ENCODE data around the gene KLHL33.

The KLHL33 gene

DNA sequence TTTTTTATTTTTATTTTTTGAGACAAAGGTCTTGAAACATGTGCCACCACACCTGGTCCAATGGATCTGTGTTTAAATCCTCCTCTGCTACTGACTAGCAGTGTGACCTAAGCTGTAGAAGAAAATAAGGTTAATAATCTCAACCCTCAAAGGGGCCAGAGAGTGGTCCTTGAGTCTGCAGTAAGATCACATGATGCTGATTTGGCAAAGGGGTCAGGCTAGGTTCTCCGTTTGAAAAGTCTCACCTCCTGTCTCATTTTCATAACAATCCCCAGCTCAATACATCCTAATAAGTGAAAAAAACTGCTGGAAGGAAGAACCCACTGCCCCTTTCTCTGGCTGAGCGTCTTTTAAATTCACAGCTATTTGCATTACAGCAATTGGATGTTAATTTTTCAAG is 14.7 kb downstream of the KLHL33 start:
- no peak for DNase-seq (ENCODE audit: low read depth in 2 of 2)
- TF ChIP-seq, protein P1, sequence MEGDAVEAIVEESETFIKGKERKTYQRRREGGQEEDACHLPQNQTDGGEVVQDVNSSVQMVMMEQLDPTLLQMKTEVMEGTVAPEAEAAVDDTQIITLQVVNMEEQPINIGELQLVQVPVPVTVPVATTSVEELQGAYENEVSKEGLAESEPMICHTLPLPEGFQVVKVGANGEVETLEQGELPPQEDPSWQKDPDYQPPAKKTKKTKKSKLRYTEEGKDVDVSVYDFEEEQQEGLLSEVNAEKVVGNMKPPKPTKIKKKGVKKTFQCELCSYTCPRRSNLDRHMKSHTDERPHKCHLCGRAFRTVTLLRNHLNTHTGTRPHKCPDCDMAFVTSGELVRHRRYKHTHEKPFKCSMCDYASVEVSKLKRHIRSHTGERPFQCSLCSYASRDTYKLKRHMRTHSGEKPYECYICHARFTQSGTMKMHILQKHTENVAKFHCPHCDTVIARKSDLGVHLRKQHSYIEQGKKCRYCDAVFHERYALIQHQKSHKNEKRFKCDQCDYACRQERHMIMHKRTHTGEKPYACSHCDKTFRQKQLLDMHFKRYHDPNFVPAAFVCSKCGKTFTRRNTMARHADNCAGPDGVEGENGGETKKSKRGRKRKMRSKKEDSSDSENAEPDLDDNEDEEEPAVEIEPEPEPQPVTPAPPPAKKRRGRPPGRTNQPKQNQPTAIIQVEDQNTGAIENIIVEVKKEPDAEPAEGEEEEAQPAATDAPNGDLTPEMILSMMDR (IDR thresholded peaks at IDR 0.05; ENCODE audit: low read depth, low read length), result no peak
- no peak overlapping the region for H3K4me3 ChIP-seq (replicated peaks in 1 of 2; ENCODE audit: low read depth in 2 of 2, low read length in 2 of 2)

DNA sequence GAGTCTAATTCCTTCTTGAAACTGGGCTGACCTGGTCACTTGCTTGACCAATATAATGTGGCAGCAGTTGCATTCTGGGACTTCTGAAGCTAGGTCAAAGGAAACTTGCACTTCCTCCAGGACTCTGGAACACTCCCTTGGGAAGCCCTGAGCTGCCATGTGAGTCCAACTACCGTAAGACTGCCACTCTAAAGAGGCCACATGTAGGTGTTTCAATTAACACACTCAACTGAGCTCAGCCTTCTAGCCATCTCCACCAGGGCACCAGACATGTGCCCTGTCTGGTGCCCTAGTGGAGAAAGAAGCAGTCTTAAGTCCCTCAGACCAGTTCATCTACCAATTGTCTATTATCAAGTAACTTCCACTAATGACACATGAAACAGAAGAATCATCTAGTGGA is 16.5 kb downstream of the KLHL33 start:
- DNase-seq (ENCODE audit: low read depth in 2 of 2), result no peak
- TF ChIP-seq, protein P1 (IDR thresholded peaks at IDR 0.05; ENCODE audit: low read depth, low read length), result no peak
- no peak overlapping the region for H3K4me3 ChIP-seq (replicated peaks in 1 of 2; ENCODE audit: low read depth in 2 of 2, low read length in 2 of 2)

DNA sequence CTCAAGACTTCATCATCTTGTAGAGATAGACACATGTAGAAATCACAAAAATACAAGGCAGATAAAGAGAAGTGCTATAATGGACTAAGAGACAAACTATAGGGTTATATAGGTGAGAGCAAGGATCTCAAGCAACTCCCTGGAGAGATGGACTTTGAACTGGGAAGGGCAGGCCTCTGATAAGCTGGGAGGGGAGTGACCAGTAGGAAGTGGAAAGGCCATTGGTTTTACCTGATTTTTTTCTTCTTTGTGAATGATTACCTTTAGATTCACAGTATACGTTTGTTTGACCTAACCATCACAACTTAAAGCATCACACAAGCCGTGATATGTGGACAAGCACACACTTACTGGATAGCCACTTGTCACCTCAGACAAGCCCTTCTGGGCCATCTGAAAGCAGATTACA is 17.5 kb downstream of the KLHL33 start:
- no peak for DNase-seq (ENCODE audit: low read depth in 2 of 2)
- TF ChIP-seq, protein P1 (IDR thresholded peaks at IDR 0.05; ENCODE audit: low read depth, low read length), result no peak
- no peak overlapping the region for H3K4me3 ChIP-seq (replicated peaks in 1 of 2; ENCODE audit: low read depth in 2 of 2, low read length in 2 of 2)

DNA sequence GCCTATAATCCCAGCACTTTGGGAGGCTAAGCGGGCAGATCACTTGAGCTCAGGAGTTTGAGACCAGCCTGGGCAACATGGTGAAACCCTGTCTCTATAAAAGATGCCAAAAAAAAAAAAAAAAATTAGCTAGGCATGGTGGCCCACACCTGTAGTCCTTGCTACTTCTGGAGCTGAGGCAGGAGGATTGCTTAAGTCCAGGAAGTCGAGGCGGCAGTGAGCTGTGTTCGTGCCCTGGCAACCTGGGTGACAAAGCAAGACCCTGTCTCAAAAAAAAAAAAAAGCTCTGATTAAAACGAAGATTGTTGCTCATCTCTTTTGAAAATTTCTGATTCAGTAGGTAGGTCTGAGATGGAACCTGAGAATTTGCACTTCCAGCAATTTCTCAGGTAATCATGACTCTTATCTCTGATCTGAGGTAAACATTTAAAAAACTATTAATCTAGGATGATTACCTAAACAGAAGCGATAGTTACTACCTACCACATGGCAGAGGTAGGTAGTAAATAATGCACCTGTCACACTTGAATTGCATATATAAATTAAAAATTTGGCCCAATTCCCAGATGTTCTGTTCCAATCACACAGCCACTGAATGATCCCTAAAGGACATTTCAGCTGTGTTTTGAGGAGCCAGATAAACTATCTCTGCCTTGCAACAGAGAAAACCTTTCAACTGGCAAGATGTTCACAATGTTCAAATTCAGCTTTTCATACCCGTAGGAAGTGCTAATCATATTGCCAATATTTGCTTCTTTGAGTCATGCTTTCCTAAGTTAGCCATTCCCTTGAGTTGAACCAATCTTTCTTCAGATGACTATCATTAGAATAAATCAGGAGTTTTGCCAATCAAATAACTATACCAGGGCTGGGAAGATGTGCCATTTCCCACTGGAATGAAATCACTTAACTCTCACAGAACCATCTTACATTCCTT is 18.4 kb downstream of the KLHL33 start:
- no peak overlapping the region for H3K4me3 ChIP-seq (replicated peaks in 1 of 2; ENCODE audit: low read depth in 2 of 2, low read length in 2 of 2)
- TF ChIP-seq, protein P1 (IDR thresholded peaks at IDR 0.05; ENCODE audit: low read depth, low read length), result no peak
- DNase-seq (ENCODE audit: low read depth in 2 of 2), result no peak

DNA sequence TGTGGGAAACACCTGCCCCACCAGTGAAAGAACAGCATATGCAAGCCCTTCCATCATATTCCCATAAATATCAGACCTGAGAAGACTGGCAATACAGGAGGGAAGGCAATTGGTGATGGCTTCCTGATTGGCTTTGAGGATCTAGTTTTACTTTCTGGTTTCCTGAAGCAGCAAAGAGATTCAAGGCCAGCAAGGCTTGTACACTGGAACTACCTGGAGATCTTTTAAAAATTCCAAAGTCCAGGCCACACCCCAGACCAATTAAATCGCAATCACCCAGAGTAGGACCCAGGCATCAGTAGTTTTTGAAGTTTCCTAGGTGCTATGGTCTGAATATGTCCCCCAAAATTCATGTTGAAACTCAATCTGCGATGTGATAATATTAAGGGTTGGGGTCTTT is 19.7 kb downstream of the KLHL33 start:
- no peak for DNase-seq (ENCODE audit: low read depth in 2 of 2)
- H3K4me3 ChIP-seq (replicated peaks in 1 of 2; ENCODE audit: low read depth in 2 of 2, low read length in 2 of 2), result no peak overlapping the region
- TF ChIP-seq, protein P1 (IDR thresholded peaks at IDR 0.05; ENCODE audit: low read depth, low read length), result no peak

DNA sequence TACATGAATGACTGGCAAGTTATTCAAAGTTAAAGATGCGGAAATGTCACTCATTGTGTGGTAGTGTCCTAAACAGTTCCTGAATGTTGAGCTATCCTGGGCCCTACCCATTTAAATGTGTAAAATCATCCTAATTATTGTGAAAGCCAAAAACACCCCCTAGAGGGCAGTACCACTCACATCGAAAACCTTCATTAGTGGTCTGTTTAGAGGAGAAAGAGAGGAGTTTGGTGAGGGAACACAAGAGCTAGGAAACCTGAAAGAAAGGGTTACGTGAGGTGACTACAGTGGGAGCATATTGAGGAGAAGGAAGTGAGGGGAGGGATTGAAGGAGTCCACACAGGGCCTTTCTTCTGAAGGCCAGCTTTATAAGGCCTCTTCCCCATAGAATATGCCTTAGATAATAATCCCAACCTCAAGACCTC is 20.2 kb downstream of the KLHL33 start:
- no peak overlapping the region for H3K4me3 ChIP-seq (replicated peaks in 1 of 2; ENCODE audit: low read depth in 2 of 2, low read length in 2 of 2)
- peak; percentile 70 to 73 for DNase-seq (ENCODE audit: low read depth in 2 of 2)
- TF ChIP-seq, protein P1 (IDR thresholded peaks at IDR 0.05; ENCODE audit: low read depth, low read length), result peak; percentile 64
